ENCODE measurements around the gene RFXANK. TPM values are rescaled to one million over a fixed set of nuclear protein-coding genes. Genes with fewer than 3 reads are reported as not detected.

The RFXANK gene
- polyA plus RNA-seq, 3 donors: 73.8 to 84.1 (median 77.0) TPM

GRCh38 chr19:19224852-19225494, 32.9 kb downstream of the RFXANK start:
- peak; percentile 46 for DNase-seq

DNA sequence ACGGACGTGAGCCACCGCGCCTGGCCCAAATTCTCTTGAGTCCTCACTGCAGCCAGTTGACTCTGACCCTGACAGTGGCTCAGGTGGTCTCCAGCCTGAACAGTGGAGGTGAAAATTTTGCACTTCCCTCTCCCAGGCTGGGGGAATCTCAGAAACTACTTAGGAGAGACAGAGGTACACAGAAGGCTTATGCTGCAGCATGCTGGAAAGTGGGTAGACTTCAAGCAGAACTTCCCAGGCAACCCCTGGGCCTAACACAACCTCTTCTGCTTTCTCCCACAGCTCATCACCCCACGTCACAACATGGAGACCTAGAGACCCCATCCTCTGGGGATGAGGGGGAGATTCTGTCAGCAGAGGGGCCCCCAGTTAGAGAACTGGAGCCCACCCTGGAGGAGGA, 34.1 kb downstream of the RFXANK start:
- DNase-seq: no peak

- no peak for DNase-seq
These were observed 34.6 kb downstream of the RFXANK start for GRCh38 chr19:19226663-19227062.

DNA sequence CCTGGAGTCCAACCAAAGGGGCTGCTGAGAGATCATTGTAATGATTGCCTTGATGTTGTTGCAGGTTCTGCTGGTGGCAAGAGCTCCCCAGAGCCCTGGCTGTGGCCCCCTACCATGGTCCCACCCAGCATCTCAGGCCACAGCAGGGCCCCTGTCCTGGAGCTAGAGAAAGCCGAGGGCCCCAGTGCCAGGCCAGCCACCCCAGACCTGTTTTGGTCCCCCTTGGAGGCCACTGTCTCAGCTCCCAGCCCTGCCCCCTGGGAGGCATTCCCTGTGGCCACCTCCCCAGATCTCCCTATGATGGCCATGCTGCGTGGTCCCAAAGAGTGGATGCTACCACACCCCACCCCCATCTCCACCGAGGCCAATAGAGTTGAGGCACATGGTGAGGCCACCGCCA, 35.2 kb downstream of the RFXANK start:
- no peak for DNase-seq

- no peak for DNase-seq
These were observed 37.6 kb downstream of the RFXANK start for GRCh38 chr19:19229701-19230100.

GRCh38 chr19:19230999-19231398, 38.9 kb downstream of the RFXANK start:
- no peak for DNase-seq

- no peak for DNase-seq
These were observed 40.2 kb downstream of the RFXANK start for GRCh38 chr19:19232261-19232721.

DNA sequence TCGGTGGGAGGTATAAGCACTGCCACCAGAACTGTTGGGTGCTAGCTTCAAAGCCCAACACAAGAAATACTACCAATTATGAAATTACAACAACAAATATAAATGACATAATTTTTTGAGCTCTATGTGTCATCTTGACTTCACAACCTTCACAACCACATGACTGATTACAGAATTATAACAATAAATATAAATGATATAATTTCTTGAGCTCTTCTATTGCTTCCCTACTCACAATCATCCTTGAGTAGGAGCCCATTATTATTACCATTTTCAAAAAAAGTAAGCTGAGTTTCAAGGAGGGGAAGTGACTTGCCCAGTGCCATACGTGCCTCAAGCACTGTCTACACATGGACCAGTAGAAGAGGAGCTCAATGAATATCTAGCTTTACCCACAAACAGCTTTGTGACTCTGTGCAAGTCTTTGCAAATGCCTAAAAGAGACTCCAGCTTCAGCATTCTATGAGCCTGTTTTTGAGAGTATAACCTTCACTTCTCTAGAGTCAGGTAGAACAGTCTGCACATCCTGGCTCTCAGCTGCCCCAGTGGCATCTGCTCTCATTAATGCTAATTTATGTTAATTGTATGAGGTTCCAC, 42.3 kb downstream of the RFXANK start:
- no peak for DNase-seq

DNA sequence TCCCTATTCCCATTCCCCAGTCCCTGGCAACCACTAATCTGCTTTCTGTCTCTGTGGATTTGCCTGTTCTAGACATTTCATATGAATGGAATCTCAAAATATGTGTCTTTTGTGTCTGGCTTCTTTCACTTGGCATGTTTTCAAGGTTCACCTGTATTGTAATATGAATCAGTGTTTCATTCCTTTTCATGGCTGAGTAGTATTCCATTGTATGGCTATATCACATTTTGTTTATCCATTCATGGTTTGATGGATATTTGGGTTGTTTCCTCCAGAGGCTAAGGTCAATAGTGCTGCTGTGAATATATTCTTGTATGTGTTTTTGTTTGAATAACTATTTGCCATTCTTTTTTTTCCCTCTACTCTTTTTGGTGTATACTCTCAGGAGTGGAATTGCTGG, 44.1 kb downstream of the RFXANK start:
- no peak for DNase-seq

GRCh38 chr19:19238126-19238894, 46.3 kb downstream of the RFXANK start:
- DNase-seq: no peak

DNA sequence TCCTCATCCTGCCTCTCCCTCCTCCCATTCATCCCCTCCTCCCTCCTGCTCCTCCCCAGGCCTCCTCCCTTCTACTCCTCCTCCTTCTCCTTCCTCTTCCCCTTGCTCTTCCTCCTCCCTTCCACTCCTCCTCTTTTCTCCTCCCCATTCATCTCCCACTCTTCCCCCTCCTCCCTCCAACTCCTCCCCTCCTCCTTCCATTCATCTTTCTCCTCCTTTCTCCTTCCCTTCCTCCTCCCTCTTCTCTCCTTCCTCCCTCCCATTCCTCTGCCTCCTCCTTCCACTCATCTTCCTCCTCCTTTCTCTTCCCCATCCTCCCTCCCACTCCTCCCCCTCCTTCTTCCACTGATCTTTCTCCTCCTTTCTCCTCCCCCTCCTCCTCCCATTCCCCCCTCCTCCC, 47.6 kb downstream of the RFXANK start:
- no peak for DNase-seq

DNA sequence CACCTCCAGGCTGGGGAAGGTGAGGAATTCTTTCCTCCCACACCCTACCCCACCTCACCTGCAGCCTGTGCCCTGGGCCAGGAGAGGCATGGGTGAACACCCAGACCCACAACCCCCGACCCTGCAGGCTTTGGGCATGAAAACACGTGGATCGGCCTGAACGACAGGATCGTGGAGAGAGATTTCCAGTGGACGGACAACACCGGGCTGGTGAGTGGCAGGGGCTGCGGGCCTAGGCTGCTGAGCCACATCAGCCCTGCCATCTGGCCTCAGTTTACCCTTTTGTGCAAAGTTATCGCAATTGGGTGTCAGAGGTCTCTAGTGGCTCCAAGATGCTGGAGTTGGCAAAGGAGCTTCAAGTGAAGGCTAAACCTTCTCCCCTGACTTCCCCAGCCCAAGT, 48.4 kb downstream of the RFXANK start:
- DNase-seq: no peak

DNA sequence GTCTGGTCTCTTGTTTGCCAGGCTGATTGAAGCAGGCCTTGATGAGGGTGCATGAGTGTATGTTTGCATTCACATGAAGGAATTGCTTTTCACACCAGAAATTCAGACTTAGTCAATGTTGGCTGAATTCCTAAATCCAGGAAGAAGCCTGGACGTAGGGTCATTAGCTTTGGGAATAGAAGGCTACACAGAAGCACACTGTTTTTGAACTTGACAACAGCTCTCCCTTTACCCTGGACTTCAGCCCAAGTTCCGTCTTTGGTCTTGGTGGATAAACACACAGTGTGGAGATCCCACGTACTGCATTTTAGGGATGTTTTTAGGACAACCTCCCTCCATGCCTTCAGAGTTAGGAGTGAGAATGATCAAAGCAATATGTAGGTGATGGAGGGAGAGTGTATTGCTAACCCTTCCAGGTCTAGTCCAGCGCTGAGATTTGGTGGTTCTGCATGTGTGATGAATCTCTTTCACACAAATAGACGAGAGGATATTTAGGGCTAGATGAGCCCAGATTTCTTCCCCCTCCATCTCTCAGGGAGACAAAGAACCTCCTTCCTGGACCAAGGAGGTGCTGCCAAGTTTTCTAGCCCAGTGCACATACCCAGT, 58.2 kb downstream of the RFXANK start:
- no peak for DNase-seq

Other genes starting within 250 kb of the RFXANK start
- gene SUGP2, start 158.7 kb upstream of the RFXANK start, polyA plus RNA-seq (ENCODE audit: insufficient read length in 3 of 3): 100 to 1,000 TPM in 2 of 3 donors, 10 to 100 TPM in 1; 71.5 to 127 (median 121) TPM
- 10 to 100 TPM; 34.7 to 41.6 (median 40.8) TPM for gene ARMC6, start 158.7 kb upstream of the RFXANK start, polyA plus RNA-seq (ENCODE audit: insufficient read length in 3 of 3)
- 10 to 100 TPM; 22.3 to 26.8 (median 22.9) TPM for gene SLC25A42, start 128.3 kb upstream of the RFXANK start, polyA plus RNA-seq (ENCODE audit: insufficient read length in 3 of 3)
- gene TMEM161A, start 53.8 kb upstream of the RFXANK start, polyA plus RNA-seq (ENCODE audit: insufficient read length in 3 of 3): 10 to 100 TPM; 39.3 to 45.5 (median 39.5) TPM
- 1 to 10 TPM; 2.4 to 3.2 (median 3.0) TPM for gene MEF2B, start 22.0 kb upstream of the RFXANK start, polyA plus RNA-seq (ENCODE audit: insufficient read length in 3 of 3)
- gene BORCS8, start 106 bp upstream of the RFXANK start, polyA plus RNA-seq (ENCODE audit: insufficient read length in 3 of 3): 10 to 100 TPM; 19.5 to 22.7 (median 20.7) TPM
- gene NR2C2AP, start 11.2 kb downstream of the RFXANK start, polyA plus RNA-seq (ENCODE audit: insufficient read length in 3 of 3): 10 to 100 TPM; 13.6 to 16.2 (median 14.5) TPM
- under 1 TPM in 2 of 3 donors, not detected in 1; 0.13 to 0.98 TPM for gene NCAN, start 19.7 kb downstream of the RFXANK start, polyA plus RNA-seq (ENCODE audit: insufficient read length in 3 of 3)
- 1 to 10 TPM; 3.0 to 4.3 (median 3.6) TPM for gene TM6SF2, start 81.0 kb downstream of the RFXANK start, polyA plus RNA-seq (ENCODE audit: insufficient read length in 3 of 3)
- 10 to 100 TPM; 61.9 to 70.3 (median 67.9) TPM for gene SUGP1, start 128.3 kb downstream of the RFXANK start, polyA plus RNA-seq (ENCODE audit: insufficient read length in 3 of 3)
- gene MAU2, start 128.6 kb downstream of the RFXANK start, polyA plus RNA-seq (ENCODE audit: insufficient read length in 3 of 3): 10 to 100 TPM; 45.1 to 85.6 (median 82.5) TPM
- gene GATAD2A, start 213.4 kb downstream of the RFXANK start, polyA plus RNA-seq (ENCODE audit: insufficient read length in 3 of 3): 10 to 100 TPM; 48.7 to 61.4 (median 56.4) TPM